Stomach (tissue), 9 donors: ENCODE measurements around the gene CNOT11. TPM values are rescaled to one million over a fixed set of nuclear protein-coding genes. Genes with fewer than 3 reads are reported as not detected.

Source experiments
- DNase-seq, 2 donors: peaks; one replicate each; pipeline versions ENCODE4 v3.0.0 to v3.0.0-alpha.2; 2013 to 2019
- H3K27ac ChIP-seq, 5 donors: fragments of 200-600 bp in 4 of 5; sonication (generic) in 4 of 5; one replicate each; pipeline ENCODE4 v1.5.1; 2013 to 2019; ENCODE audit warnings: mild to moderate bottlenecking in 1 of 5, moderate library complexity in 1 of 5
- H3K27me3 ChIP-seq, 3 donors: fragments of 200-600 bp; sonication (generic); one replicate each; pipeline ENCODE4 v1.5.1; 2017 to 2019; ENCODE audit warnings: mixed run types in 1 of 3
- H3K36me3 ChIP-seq, 4 donors: fragments of 200-600 bp; sonication (generic); 1 replicate in 3 of 4; 2 replicates in 1 of 4; pipeline ENCODE4 v1.5.1; 2016 to 2019
- H3K4me1 ChIP-seq, 4 donors: fragments of 200-600 bp; sonication (generic); one replicate each; pipeline ENCODE4 v1.5.1; 2016 to 2019
- H3K4me3 ChIP-seq, 4 donors: fragments of 200-600 bp; sonication (generic) in 3 of 4; one replicate each; pipeline ENCODE4 v1.5.1; 2016 to 2019; ENCODE audit warnings: mild to moderate bottlenecking in 1 of 4
- H3K9me3 ChIP-seq, 4 donors: fragments of 200-600 bp; sonication (generic); one replicate each; pipeline ENCODE4 v1.5.1; 2016 to 2019
- CTCF ChIP-seq, 7 experiments: fragments of 450-650 bp in 4 of 7; fragments of 200-600 bp in 3 of 7; sonication (generic) in 3 of 7; IDR thresholded peaks; one replicate each; pipeline ENCODE4 v1.5.1; 2016 to 2019; ENCODE audit warnings: antibody characterized with exemption in 7 of 7, control low read depth in 2 of 7, mild to moderate bottlenecking in 1 of 7
- EP300 ChIP-seq: sonication (generic); formaldehyde crosslinking; IDR thresholded peaks from one replicate; pipeline ENCODE4 v1.6.1; 2017; ENCODE audit warnings: antibody characterized with exemption
- POLR2A ChIP-seq, 4 donors: fragments of 450-650 bp; IDR thresholded peaks; one replicate each; pipeline ENCODE4 v1.6.1; 2016; ENCODE audit warnings: antibody characterized with exemption in 4 of 4, control low read depth in 2 of 4, mild to moderate bottlenecking in 1 of 4, moderate library complexity in 1 of 4
- POLR2AphosphoS5 ChIP-seq, 3 donors: sonication (generic); formaldehyde crosslinking; IDR thresholded peaks; one replicate each; pipeline ENCODE4 v1.6.1; 2016; ENCODE audit warnings: antibody characterized with exemption in 3 of 3
- WGBS, 5 donors: extraction: QIAGEN DNeasy Blood & Tissue Kit in 3 of 5; methylation state at CpG; one replicate each; pipeline versions ENCODE4 v1.1.5 to v1.1.7; 2013 to 2018; 5-methylcytosine and 5-hydroxymethylcytosine counted together
- intact Hi-C: fragments of 100-400 bp; cut with DNase I; formaldehyde crosslinking; loops from one replicate; pipeline ENCODE4 v1.15.1; 2023; ENCODE audit warnings: low total_unique reads
- polyA plus RNA-seq, 3 donors: library from polyadenylated mRNA; stranded (reverse); fragments of 200-250 nt; gene quantifications; one replicate each; pipeline ENCODE4 v1.2.3, GENCODE V29; 2013
- total RNA-seq, 5 donors: library from RNA; depleted of rRNA; stranded (reverse); fragments of >200 nt; gene quantifications; one replicate each; pipeline versions ENCODE4 v1.1.0 to v1.2.3, GENCODE V29; 2014 to 2016
- donor health status: healthy with polysubstance abuse.
- donor health status: Bipolar disorder and iron deficiency.
- donor health status: healthy.

CNOT11 gene
- total and polyA plus RNA-seq, 8 donors = 9.3 to 71.4 (median 23.3) TPM

- intact Hi-C loops = no loop called here
- TF ChIP-seq POLR2A (IDR thresholded peaks at IDR 0.05) = no peak
- TF ChIP-seq CTCF (IDR thresholded peaks at IDR 0.05) = no peak
- no peak for TF ChIP-seq POLR2AphosphoS5 (IDR thresholded peaks at IDR 0.05)
- no peak for TF ChIP-seq EP300
- H3K27me3 ChIP-seq = no peaks in the 10 kb centered on the region
- 55 to 69% (median 65%) methylated on average over 6 of the region's 6 CpGs for WGBS, 5 donors
- no peak for DNase-seq
- H3K36me3 ChIP-seq = peaks cover 0 to 20% (median 8%) of the 10 kb centered on the region in 4 donors
- H3K4me3 ChIP-seq = no peak overlapping the region
- peaks cover 26 to 96% (median 70%) of the 10 kb centered on the region in 4 donors for H3K4me1 ChIP-seq
- H3K9me3 ChIP-seq = no peaks in the 10 kb centered on the region
- no peak overlapping the region for H3K27ac ChIP-seq
These were observed 46.9 kb downstream of the CNOT11 start for GRCh38 chr2:101299604-101300003.

GRCh38 chr2:101300164-101300563 lies 47.5 kb downstream of the CNOT11 start:
- peaks cover 0 to 15% (median 4%) of the 10 kb centered on the region in 4 donors for H3K36me3 ChIP-seq
- H3K4me1 ChIP-seq = peaks cover 31 to 96% (median 73%) of the 10 kb centered on the region in 4 donors
- peak overlapping the region in 1 of 4 donors; percentile 3 for H3K4me3 ChIP-seq
- H3K27ac ChIP-seq = no peak overlapping the region
- DNase-seq = no peak
- intact Hi-C loops = no loop called here
- no peaks in the 10 kb centered on the region for H3K27me3 ChIP-seq
- H3K9me3 ChIP-seq = no peaks in the 10 kb centered on the region
- WGBS, 5 donors = 89 to 100% (median 95%) methylated on average over 1 of the region's 1 CpG
- no peak for TF ChIP-seq POLR2AphosphoS5 (IDR thresholded peaks at IDR 0.05)

- Histone ChIP-seq H3K27ac (no peak overlapping the region), H3K4me3 (peak overlapping the region in 2 of 4 donors; percentile 2 to 3), H3K27me3 (no peaks in the 10 kb centered on the region), H3K9me3 (no peaks in the 10 kb centered on the region), H3K4me1 (peaks cover 37 to 96% (median 73%) of the 10 kb centered on the region in 4 donors), H3K36me3 (peaks cover 0 to 15% (median 4%) of the 10 kb centered on the region in 4 donors)
- intact Hi-C loops = no loop called here
- no peak for DNase-seq
- TF ChIP-seq POLR2A (IDR thresholded peaks at IDR 0.05) = no peak
- no peak for TF ChIP-seq EP300
- TF ChIP-seq POLR2AphosphoS5 (IDR thresholded peaks at IDR 0.05) = no peak
- no peak for TF ChIP-seq CTCF (IDR thresholded peaks at IDR 0.05)
- WGBS, 5 donors = 71 to 86% (median 73%) methylated on average over 7 of the region's 7 CpGs
These were observed 48.1 kb downstream of the CNOT11 start for GRCh38 chr2:101300836-101301235.

- TF ChIP-seq POLR2A (IDR thresholded peaks at IDR 0.05) = no peak
- TF ChIP-seq EP300 = no peak
- TF ChIP-seq POLR2AphosphoS5 (IDR thresholded peaks at IDR 0.05) = no peak
- no peak for TF ChIP-seq CTCF (IDR thresholded peaks at IDR 0.05)
- Histone ChIP-seq H3K27ac (no peak overlapping the region), H3K4me1 (peaks cover 41 to 96% (median 73%) of the 10 kb centered on the region in 4 donors), H3K4me3 (no peak overlapping the region), H3K27me3 (no peaks in the 10 kb centered on the region), H3K9me3 (no peaks in the 10 kb centered on the region), H3K36me3 (peaks cover 0 to 15% (median 4%) of the 10 kb centered on the region in 4 donors)
- intact Hi-C loops = no loop called here
- 52 to 73% (median 56%) methylated on average over 4 of the region's 4 CpGs for WGBS, 5 donors
- no peak for DNase-seq
These were observed 49.3 kb downstream of the CNOT11 start for GRCh38 chr2:101302016-101302415.

- Histone ChIP-seq H3K36me3 (peaks cover 0 to 15% (median 4%) of the 10 kb centered on the region in 4 donors), H3K27me3 (no peaks in the 10 kb centered on the region), H3K4me3 (peak overlapping the region in 2 of 4 donors; percentile 22 to 79), H3K27ac (peak overlapping the region in 1 of 5 donors; percentile 6), H3K9me3 (no peaks in the 10 kb centered on the region), H3K4me1 (peaks cover 41 to 88% (median 64%) of the 10 kb centered on the region in 4 donors)
- 38 to 70% (median 47%) methylated on average over 1 of the region's 1 CpG for WGBS, 5 donors
- intact Hi-C loops = no loop called here
- TF ChIP-seq POLR2AphosphoS5 (IDR thresholded peaks at IDR 0.05) (no peak), CTCF (IDR thresholded peaks at IDR 0.05) (no peak), POLR2A (IDR thresholded peaks at IDR 0.05) (no peak), EP300 (no peak)
- no peak for DNase-seq
These were observed 51.0 kb downstream of the CNOT11 start for GRCh38 chr2:101303688-101304087.
